Mucosa of stomach (tissue), 1 donor: ENCODE measurements around the gene SEL1L2.

ENCODE experiments used
- H3K27me3 ChIP-seq: one replicate; pipeline ENCODE4 v1.7.0; 2013; ENCODE audit warnings: mild to moderate bottlenecking, low read length; ENCODE audit not compliant: control insufficient read depth, insufficient read depth
- H3K36me3 ChIP-seq: one replicate; pipeline ENCODE4 v1.7.0; 2013; ENCODE audit warnings: low read length; ENCODE audit not compliant: control insufficient read depth, insufficient read depth
- H3K4me1 ChIP-seq: one replicate; pipeline ENCODE4 v1.7.0; 2013; ENCODE audit warnings: mild to moderate bottlenecking, low read length; ENCODE audit not compliant: control insufficient read depth, insufficient read depth
- H3K4me3 ChIP-seq: one replicate; pipeline ENCODE4 v1.7.0; 2013; ENCODE audit warnings: low read length
- H3K9ac ChIP-seq: one replicate; pipeline ENCODE4 v1.7.0; 2013; ENCODE audit warnings: mild to moderate bottlenecking, low read length, moderate library complexity
- H3K9me3 ChIP-seq: one replicate; pipeline ENCODE4 v1.7.0; 2013; ENCODE audit warnings: mild to moderate bottlenecking, low read length, moderate library complexity; ENCODE audit not compliant: control insufficient read depth
- donor health status: Pancreatic carcinoma.

The SEL1L2 gene

GRCh38 chr20:13825465-13825864 lies 164.9 kb downstream of the SEL1L2 start:
- Histone ChIP-seq H3K4me1 (no peaks in the 10 kb centered on the region), H3K36me3 (no peaks in the 10 kb centered on the region), H3K9ac (no peak overlapping the region), H3K27me3 (no peaks in the 10 kb centered on the region), H3K9me3 (no peaks in the 10 kb centered on the region), H3K4me3 (no peak overlapping the region)

- Histone ChIP-seq H3K27me3 (no peaks in the 10 kb centered on the region), H3K4me1 (no peaks in the 10 kb centered on the region), H3K9me3 (no peaks in the 10 kb centered on the region), H3K4me3 (no peak overlapping the region), H3K36me3 (no peaks in the 10 kb centered on the region), H3K9ac (no peak overlapping the region)
These were observed 166.0 kb downstream of the SEL1L2 start for GRCh38 chr20:13824459-13824858.

GRCh38 chr20:13822459-13822858 lies 168.0 kb downstream of the SEL1L2 start:
- H3K27me3 ChIP-seq, result no peaks in the 10 kb centered on the region

GRCh38 chr20:13821876-13822275 lies 168.5 kb downstream of the SEL1L2 start:
- Histone ChIP-seq H3K27me3 (no peaks in the 10 kb centered on the region), H3K4me1 (no peaks in the 10 kb centered on the region), H3K36me3 (no peaks in the 10 kb centered on the region), H3K9ac (no peak overlapping the region), H3K9me3 (no peaks in the 10 kb centered on the region), H3K4me3 (no peak overlapping the region)

More at GRCh38 chr20:13822459-13822858, 168.0 kb downstream of the SEL1L2 start:
- no peaks in the 10 kb centered on the region for H3K36me3 ChIP-seq
- H3K4me1 ChIP-seq, result no peaks in the 10 kb centered on the region
- no peak overlapping the region for H3K4me3 ChIP-seq
- H3K9me3 ChIP-seq, result no peaks in the 10 kb centered on the region
- no peak overlapping the region for H3K9ac ChIP-seq

GRCh38 chr20:13819885-13820645 lies 170.3 kb downstream of the SEL1L2 start:
- Histone ChIP-seq H3K4me3 (no peak overlapping the region), H3K27me3 (no peaks in the 10 kb centered on the region)

GRCh38 chr20:13817342-13817741 lies 173.1 kb downstream of the SEL1L2 start:
- Histone ChIP-seq H3K4me1 (no peaks in the 10 kb centered on the region), H3K4me3 (no peak overlapping the region), H3K9ac (no peak overlapping the region), H3K36me3 (peaks cover 6% of the 10 kb centered on the region), H3K27me3 (no peaks in the 10 kb centered on the region), H3K9me3 (no peaks in the 10 kb centered on the region)

More at GRCh38 chr20:13819885-13820645, 170.3 kb downstream of the SEL1L2 start:
- Histone ChIP-seq H3K4me1 (no peaks in the 10 kb centered on the region), H3K9me3 (no peaks in the 10 kb centered on the region), H3K9ac (no peak overlapping the region), H3K36me3 (no peaks in the 10 kb centered on the region)

- no peaks in the 10 kb centered on the region for H3K4me1 ChIP-seq
- no peak overlapping the region for H3K4me3 ChIP-seq
- H3K36me3 ChIP-seq, result peaks cover 6% of the 10 kb centered on the region
- H3K9ac ChIP-seq, result no peak overlapping the region
- H3K27me3 ChIP-seq, result no peaks in the 10 kb centered on the region
- no peaks in the 10 kb centered on the region for H3K9me3 ChIP-seq
These were observed 173.7 kb downstream of the SEL1L2 start for GRCh38 chr20:13816757-13817156.

- Histone ChIP-seq H3K4me3 (no peak overlapping the region), H3K9ac (no peak overlapping the region), H3K9me3 (no peaks in the 10 kb centered on the region), H3K27me3 (no peaks in the 10 kb centered on the region), H3K36me3 (peaks cover 6% of the 10 kb centered on the region), H3K4me1 (no peaks in the 10 kb centered on the region)
These were observed 175.7 kb downstream of the SEL1L2 start for GRCh38 chr20:13814672-13815071.

- no peaks in the 10 kb centered on the region for H3K4me1 ChIP-seq
- no peak overlapping the region for H3K9ac ChIP-seq
- no peaks in the 10 kb centered on the region for H3K27me3 ChIP-seq
- H3K4me3 ChIP-seq, result no peak overlapping the region
- H3K36me3 ChIP-seq, result peaks cover 6% of the 10 kb centered on the region
- no peaks in the 10 kb centered on the region for H3K9me3 ChIP-seq
These were observed 176.5 kb downstream of the SEL1L2 start for GRCh38 chr20:13813910-13814309.

- Histone ChIP-seq H3K36me3 (peaks cover 6% of the 10 kb centered on the region), H3K27me3 (no peaks in the 10 kb centered on the region), H3K4me3 (no peak overlapping the region), H3K9me3 (no peaks in the 10 kb centered on the region), H3K9ac (no peak overlapping the region), H3K4me1 (no peaks in the 10 kb centered on the region)
These were observed 180.0 kb downstream of the SEL1L2 start for GRCh38 chr20:13810446-13810845.

- Histone ChIP-seq H3K36me3 (peaks cover 6% of the 10 kb centered on the region), H3K4me3 (no peak overlapping the region), H3K27me3 (no peaks in the 10 kb centered on the region), H3K4me1 (no peaks in the 10 kb centered on the region), H3K9me3 (no peaks in the 10 kb centered on the region), H3K9ac (no peak overlapping the region)
These were observed 180.6 kb downstream of the SEL1L2 start for GRCh38 chr20:13809855-13810254.

GRCh38 chr20:13809373-13809772 lies 181.0 kb downstream of the SEL1L2 start:
- H3K36me3 ChIP-seq, result peaks cover 6% of the 10 kb centered on the region
- H3K4me3 ChIP-seq, result no peak overlapping the region
- no peak overlapping the region for H3K9ac ChIP-seq
- H3K9me3 ChIP-seq, result no peaks in the 10 kb centered on the region
- no peaks in the 10 kb centered on the region for H3K27me3 ChIP-seq
- H3K4me1 ChIP-seq, result no peaks in the 10 kb centered on the region
